ENCODE results near the gene ZNF182.

DNA sequence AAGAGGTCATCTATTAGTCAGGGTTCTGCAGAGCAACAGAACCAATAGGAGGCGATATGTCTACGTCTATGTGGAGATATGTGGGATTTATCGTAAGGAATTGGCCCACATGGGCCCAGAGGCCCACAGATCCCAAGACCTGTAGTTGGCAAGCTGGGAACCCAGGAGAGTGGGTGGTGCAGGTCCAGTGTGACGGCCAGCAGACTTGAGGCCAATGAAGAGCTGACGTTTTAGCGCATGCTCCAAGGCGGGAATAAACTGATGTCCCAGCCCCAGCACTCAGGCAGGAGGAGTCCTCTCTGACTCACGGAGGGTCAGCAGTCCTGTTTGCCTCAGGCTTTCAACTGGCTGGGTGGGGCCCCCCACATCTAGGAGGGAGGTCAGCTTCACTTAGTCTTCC lies 24.3 kb upstream of the ZNF182 start:
- TF ChIP-seq, protein P1, sequence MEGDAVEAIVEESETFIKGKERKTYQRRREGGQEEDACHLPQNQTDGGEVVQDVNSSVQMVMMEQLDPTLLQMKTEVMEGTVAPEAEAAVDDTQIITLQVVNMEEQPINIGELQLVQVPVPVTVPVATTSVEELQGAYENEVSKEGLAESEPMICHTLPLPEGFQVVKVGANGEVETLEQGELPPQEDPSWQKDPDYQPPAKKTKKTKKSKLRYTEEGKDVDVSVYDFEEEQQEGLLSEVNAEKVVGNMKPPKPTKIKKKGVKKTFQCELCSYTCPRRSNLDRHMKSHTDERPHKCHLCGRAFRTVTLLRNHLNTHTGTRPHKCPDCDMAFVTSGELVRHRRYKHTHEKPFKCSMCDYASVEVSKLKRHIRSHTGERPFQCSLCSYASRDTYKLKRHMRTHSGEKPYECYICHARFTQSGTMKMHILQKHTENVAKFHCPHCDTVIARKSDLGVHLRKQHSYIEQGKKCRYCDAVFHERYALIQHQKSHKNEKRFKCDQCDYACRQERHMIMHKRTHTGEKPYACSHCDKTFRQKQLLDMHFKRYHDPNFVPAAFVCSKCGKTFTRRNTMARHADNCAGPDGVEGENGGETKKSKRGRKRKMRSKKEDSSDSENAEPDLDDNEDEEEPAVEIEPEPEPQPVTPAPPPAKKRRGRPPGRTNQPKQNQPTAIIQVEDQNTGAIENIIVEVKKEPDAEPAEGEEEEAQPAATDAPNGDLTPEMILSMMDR (IDR thresholded peaks at IDR 0.05) = no peak
- no peak for TF ChIP-seq EZH2phosphoT487 (IDR thresholded peaks at IDR 0.05)
